GM12874 (cell line): ENCODE measurements around the gene TNNI2.

ENCODE experiments used
- TF ChIP-seq, protein P1 (sequence below): IDR thresholded peaks from 2 replicates; pipeline ENCODE4 v1.5.1; 2011; ENCODE audit warnings: low read depth, mild to moderate bottlenecking, control low read depth, low read length, moderate library complexity; ENCODE audit not compliant: insufficient read depth

The TNNI2 gene

DNA sequence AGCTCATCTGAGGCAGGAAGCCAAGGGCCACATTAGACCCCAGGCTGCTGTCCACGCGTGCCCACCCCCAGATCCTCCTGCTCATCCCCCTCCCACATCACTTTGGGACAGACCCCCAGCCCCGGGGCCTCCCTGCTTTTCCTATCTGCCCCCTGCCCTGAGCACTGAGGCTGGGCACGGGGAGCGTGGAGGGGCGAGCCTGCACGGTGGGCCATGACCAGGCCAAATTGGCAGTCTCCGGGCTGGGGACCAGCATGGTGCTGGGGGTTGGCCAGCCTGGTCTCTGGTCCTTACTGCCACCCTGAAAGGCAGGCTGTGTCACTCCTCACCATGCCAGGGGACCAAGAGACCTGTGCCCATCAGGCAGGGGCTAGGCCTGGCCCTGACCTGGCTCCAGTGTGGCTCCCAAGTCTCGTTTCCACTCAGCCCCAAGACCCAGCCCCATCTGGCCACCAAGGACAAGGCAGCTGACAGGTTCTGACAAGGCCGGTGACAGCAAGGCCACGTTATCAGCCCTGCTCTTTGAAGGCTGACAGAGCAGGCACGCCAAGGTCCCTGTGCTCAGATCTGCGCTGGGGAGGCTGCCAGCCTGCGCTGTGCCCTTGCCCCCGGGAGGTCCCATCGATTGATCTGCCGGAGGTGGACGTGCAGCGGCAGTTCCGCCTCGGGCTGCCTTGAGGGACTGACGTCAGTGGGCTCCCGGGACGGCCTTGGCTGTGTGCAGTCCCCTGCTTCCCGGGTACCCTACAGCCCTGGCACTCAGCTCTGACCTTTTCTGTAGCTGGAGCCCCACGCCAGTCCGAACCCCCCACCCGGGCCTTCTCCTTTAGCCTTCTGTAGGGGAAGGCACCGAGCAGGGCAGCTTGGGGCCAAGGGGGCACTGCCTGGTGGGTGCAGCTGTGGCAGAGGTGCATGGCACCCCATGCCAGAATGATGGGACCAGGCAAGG is 3.6 kb downstream of the TNNI2 start:
- TF ChIP-seq, protein P1, sequence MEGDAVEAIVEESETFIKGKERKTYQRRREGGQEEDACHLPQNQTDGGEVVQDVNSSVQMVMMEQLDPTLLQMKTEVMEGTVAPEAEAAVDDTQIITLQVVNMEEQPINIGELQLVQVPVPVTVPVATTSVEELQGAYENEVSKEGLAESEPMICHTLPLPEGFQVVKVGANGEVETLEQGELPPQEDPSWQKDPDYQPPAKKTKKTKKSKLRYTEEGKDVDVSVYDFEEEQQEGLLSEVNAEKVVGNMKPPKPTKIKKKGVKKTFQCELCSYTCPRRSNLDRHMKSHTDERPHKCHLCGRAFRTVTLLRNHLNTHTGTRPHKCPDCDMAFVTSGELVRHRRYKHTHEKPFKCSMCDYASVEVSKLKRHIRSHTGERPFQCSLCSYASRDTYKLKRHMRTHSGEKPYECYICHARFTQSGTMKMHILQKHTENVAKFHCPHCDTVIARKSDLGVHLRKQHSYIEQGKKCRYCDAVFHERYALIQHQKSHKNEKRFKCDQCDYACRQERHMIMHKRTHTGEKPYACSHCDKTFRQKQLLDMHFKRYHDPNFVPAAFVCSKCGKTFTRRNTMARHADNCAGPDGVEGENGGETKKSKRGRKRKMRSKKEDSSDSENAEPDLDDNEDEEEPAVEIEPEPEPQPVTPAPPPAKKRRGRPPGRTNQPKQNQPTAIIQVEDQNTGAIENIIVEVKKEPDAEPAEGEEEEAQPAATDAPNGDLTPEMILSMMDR = no peak

DNA sequence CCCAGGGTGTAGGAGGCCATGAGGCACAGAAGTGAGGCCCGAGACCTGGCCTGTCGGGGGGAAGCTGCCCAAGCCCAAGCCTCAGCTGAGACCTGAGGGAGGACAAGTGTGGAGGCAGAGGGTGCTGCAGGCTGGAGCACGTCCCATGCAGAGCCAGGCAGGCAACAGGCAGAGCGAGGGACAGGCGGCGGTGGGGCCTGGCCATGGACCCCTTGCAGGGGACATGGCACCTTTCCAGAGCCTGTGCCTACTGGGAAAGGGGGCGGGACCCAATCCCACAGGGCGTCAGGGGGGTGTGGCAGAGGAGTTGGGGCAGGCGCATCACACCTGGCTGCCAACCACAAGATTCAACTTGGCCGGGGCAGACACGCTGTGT is 4.3 kb downstream of the TNNI2 start:
- TF ChIP-seq, protein P1 = no peak

DNA sequence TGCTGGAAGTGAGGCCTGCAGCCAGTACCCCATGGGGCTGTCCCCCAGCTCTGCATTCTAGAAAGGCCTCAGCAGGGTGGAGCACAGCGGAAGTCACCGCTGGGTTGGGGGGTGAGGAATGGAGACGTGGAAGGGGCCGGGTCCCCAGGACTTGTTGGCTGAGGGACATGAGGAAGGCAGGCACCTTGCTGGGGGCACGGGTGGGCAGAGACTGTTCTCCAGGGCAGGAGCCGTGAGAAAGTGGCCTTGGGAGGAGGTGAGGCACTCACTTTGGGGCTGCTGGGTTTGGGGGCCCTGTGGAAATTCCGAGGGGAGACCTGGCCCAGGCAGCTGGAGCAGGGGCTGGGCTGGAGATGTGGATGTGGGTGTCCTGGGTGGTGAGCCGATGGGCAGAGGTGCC is 5.0 kb downstream of the TNNI2 start:
- TF ChIP-seq, protein P1 = no peak

DNA sequence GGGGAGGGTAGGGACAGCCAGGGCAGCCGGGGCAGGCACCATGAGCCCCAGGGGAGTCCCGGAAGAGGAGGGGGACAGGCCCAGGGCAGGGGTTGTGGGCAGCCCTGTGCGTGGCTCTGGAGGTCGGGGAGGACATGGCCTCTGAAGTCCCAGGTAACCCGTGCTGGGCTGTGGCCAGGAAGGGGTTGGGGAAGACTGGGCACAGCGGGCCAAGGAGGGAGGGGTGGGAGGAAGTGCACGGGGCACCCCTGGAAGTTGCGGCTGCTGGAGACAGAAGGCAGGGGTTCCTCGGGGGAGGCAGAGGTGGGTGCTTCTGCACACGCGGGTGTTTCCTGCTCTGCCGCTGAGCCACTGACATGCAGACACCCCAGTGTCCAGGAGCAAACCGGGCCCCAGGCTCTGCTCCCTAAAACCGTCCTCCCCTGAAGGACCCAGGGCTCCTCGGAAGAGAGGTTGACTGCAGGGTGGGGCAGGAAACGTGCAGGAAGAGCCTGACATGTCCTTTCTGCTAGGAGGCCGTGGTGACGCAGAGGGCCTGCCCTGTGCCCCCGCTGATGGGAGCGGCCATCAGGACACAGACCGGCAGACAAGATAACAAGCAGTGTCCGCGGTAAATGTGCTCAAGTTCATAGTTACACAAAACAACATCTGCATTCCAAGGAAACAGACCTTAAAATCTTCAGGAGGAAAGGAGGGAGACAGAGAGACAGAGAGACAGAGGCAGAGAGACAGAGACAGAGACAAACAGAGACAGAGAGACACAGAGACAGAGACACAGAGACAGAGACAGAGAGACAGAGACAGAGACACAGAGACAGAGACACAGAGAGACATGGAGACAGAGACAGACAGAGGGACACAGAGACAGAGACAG is 5.7 kb downstream of the TNNI2 start:
- TF ChIP-seq, protein P1 = no peak

DNA sequence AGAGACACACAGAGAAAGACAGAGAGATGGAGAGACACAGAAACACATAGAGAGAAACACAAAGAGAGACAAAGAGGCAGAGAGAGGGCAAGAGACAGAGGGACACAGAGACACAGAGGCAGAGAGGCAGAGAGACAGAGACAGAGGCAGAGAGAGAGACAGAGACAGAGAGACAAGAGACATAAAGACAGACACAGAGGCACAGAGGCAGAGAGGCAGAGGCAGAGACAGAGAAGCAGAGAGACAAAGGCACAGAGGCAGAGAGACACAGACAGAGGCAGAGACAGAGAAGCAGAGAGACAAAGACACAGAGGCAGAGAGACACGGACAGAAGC is 6.3 kb downstream of the TNNI2 start:
- TF ChIP-seq, protein P1 = no peak

DNA sequence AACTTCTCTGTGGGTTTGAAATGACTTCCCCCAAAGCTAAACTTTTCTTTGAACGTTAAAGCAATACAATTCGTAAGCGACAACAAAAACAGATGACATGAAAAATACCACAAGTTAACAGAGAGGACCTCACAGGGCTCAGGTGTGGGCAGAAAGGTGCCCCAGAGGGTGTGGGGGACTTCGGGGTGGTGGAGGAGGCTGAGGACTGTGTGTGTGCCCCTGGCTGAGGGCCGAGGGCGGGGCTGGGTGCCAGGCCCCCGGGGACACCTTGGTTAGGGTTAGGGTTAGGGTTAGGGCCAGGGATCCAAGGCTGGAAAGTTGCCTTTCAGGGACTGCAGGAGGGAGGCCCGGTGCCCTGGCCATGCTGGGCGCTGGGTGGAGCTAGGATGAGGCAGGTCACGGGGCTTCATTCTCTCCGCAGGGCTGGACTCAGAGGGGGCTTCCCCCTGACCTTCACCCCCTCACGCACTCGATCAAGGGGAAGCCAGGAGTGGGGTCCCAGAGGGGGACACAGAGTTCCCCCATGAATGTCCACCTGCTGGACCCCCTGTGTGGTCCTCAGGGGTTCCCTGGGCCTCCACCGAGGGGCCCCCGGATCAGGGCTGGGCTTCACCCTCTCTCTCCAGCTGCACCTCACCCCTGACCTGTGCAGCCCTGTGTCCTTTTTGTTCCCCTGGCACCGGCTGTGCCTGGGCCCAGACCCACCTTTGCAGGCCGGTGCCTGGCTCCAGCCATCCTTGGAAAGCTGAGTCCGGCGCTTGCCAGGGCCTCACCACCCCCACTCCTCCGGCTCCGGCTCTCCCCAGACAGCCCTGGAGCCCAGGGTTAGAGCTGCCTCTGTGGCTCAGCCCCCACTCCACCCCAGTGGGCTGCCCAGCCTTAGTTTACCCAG is 7.0 kb downstream of the TNNI2 start:
- TF ChIP-seq, protein P1 = no peak
